Body of pancreas (tissue), 4 donors: Measurements from ENCODE around the gene HMX1.
A peak's percentile ranks its signal among the peaks of the same experiment; 100 is the strongest.

ENCODE experiments used
- POLR2A ChIP-seq, 3 donors: fragments of 450-650 bp; IDR thresholded peaks; one replicate each; pipeline ENCODE4 v1.6.1; 2016; ENCODE audit warnings: antibody characterized with exemption in 3 of 3, mild to moderate bottlenecking in 2 of 3
- TF ChIP-seq, protein P1 (sequence below), 7 experiments: fragments of 450-650 bp in 4 of 7; fragments of 200-600 bp in 3 of 7; sonication (generic) in 3 of 7; IDR thresholded peaks; one replicate each; pipeline ENCODE4 v1.5.1; 2016 to 2019; ENCODE audit warnings: antibody characterized with exemption in 7 of 7

GRCh38 chr4:8917868-8918783, 46.5 kb upstream of the HMX1 start:
- TF ChIP-seq, protein P1, sequence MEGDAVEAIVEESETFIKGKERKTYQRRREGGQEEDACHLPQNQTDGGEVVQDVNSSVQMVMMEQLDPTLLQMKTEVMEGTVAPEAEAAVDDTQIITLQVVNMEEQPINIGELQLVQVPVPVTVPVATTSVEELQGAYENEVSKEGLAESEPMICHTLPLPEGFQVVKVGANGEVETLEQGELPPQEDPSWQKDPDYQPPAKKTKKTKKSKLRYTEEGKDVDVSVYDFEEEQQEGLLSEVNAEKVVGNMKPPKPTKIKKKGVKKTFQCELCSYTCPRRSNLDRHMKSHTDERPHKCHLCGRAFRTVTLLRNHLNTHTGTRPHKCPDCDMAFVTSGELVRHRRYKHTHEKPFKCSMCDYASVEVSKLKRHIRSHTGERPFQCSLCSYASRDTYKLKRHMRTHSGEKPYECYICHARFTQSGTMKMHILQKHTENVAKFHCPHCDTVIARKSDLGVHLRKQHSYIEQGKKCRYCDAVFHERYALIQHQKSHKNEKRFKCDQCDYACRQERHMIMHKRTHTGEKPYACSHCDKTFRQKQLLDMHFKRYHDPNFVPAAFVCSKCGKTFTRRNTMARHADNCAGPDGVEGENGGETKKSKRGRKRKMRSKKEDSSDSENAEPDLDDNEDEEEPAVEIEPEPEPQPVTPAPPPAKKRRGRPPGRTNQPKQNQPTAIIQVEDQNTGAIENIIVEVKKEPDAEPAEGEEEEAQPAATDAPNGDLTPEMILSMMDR (IDR thresholded peaks at IDR 0.05): peak; percentile 66 to 86 (median 78)
- no peak for TF ChIP-seq POLR2A (IDR thresholded peaks at IDR 0.05)
